Vagina (tissue), 2 donors: Measurements from ENCODE around the gene LDLRAD4. TPM values are rescaled to one million over a fixed set of nuclear protein-coding genes. Genes with fewer than 3 reads are reported as not detected.

Experiments used
- DNase-seq, 2 donors: peaks; one replicate each; pipeline ENCODE4 v3.0.0-alpha.2; 2017; ENCODE audit errors: extremely low spot score in 2 of 2
- H3K27ac ChIP-seq: fragments of 200-600 bp; sonication (generic); one replicate; pipeline ENCODE4 v1.5.1; 2019
- H3K27me3 ChIP-seq: fragments of 200-600 bp; sonication (generic); one replicate; pipeline ENCODE4 v1.5.1; 2019
- H3K36me3 ChIP-seq, 2 donors: fragments of 200-600 bp; sonication (generic); one replicate each; pipeline ENCODE4 v1.5.1; 2017 to 2019
- H3K4me1 ChIP-seq: fragments of 200-600 bp; sonication (generic); one replicate; pipeline ENCODE4 v1.5.1; 2019
- H3K4me3 ChIP-seq, 2 donors: fragments of 200-600 bp; sonication (generic); 1 replicate in 1 of 2; 2 replicates in 1 of 2; pipeline ENCODE4 v1.5.1; 2016 to 2019
- H3K9me3 ChIP-seq: fragments of 200-600 bp; sonication (generic); one replicate; pipeline ENCODE4 v1.5.1; 2019
- POLR2A ChIP-seq, 2 donors: fragments of 450-650 bp; IDR thresholded peaks; one replicate each; pipeline ENCODE4 v1.6.1; 2017; ENCODE audit warnings: antibody characterized with exemption in 2 of 2, mild to moderate bottlenecking in 2 of 2, moderate library complexity in 2 of 2
- POLR2AphosphoS5 ChIP-seq, 2 donors: sonication (generic); formaldehyde crosslinking; IDR thresholded peaks; one replicate each; pipeline ENCODE4 v1.9.0; 2017; ENCODE audit warnings: antibody characterized with exemption in 2 of 2, mild to moderate bottlenecking in 2 of 2, low read depth in 1 of 2; ENCODE audit not compliant: insufficient read depth in 1 of 2
- intact Hi-C: fragments of 100-400 bp; cut with DNase I; formaldehyde crosslinking; loops from one replicate; pipeline ENCODE4 v1.15.1; 2023
- total RNA-seq: library from RNA; depleted of rRNA; stranded (reverse); fragments of >200 nt; gene quantifications from one replicate; pipeline ENCODE4 v1.2.3, GENCODE V29; 2016
- TF ChIP-seq, protein P1 (sequence below), 3 experiments: fragments of 450-650 bp in 2 of 3; fragments of 200-600 bp in 1 of 3; sonication (generic) in 1 of 3; IDR thresholded peaks; one replicate each; pipeline ENCODE4 v1.5.1; 2017 to 2019; ENCODE audit warnings: antibody characterized with exemption in 3 of 3, mild to moderate bottlenecking in 2 of 3, moderate library complexity in 2 of 3

Gene LDLRAD4
- total RNA-seq, 1 donor from 2014 or later: 24.3 TPM

DNA sequence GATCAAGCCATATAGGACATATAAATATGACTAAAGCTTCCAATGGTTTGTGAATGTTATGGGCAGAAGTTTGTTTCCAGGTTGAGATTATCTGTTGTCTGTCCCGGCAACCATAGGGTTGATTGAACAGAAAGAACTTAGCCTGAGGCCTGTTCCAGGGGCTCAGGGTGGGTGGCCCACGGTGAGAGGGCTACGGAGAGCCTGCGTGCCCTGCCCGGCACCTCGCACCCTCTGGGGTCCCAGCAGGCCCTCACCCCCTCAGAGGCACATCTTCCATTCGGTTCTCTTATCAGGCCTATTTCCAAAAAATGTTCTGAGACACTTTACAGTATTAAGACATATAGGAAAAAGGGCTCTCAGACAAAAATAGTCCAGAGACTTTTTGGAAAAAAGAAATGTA lies 40.4 kb upstream of the LDLRAD4 start:
- Histone ChIP-seq H3K27ac (no peak overlapping the region), H3K36me3 (no peaks in the 10 kb centered on the region), H3K27me3 (no peaks in the 10 kb centered on the region), H3K4me3 (no peak overlapping the region), H3K9me3 (no peaks in the 10 kb centered on the region), H3K4me1 (no peaks in the 10 kb centered on the region)
- intact Hi-C loops: no loop called here
- TF ChIP-seq, protein P1, sequence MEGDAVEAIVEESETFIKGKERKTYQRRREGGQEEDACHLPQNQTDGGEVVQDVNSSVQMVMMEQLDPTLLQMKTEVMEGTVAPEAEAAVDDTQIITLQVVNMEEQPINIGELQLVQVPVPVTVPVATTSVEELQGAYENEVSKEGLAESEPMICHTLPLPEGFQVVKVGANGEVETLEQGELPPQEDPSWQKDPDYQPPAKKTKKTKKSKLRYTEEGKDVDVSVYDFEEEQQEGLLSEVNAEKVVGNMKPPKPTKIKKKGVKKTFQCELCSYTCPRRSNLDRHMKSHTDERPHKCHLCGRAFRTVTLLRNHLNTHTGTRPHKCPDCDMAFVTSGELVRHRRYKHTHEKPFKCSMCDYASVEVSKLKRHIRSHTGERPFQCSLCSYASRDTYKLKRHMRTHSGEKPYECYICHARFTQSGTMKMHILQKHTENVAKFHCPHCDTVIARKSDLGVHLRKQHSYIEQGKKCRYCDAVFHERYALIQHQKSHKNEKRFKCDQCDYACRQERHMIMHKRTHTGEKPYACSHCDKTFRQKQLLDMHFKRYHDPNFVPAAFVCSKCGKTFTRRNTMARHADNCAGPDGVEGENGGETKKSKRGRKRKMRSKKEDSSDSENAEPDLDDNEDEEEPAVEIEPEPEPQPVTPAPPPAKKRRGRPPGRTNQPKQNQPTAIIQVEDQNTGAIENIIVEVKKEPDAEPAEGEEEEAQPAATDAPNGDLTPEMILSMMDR (IDR thresholded peaks at IDR 0.05): no peak
- TF ChIP-seq POLR2A (IDR thresholded peaks at IDR 0.05) (no peak), POLR2AphosphoS5 (IDR thresholded peaks at IDR 0.05; ENCODE audit: insufficient read depth in 1 of 2, low read depth in 1 of 2) (no peak)
- no peak for DNase-seq

GRCh38 chr18:13178976-13179375 lies 39.6 kb upstream of the LDLRAD4 start:
- Histone ChIP-seq H3K4me1 (no peaks in the 10 kb centered on the region), H3K4me3 (no peak overlapping the region), H3K27ac (no peak overlapping the region), H3K36me3 (no peaks in the 10 kb centered on the region), H3K9me3 (no peaks in the 10 kb centered on the region), H3K27me3 (no peaks in the 10 kb centered on the region)
- DNase-seq: no peak
- intact Hi-C loops: no loop called here
- TF ChIP-seq, protein P1 (IDR thresholded peaks at IDR 0.05): no peak
- TF ChIP-seq POLR2AphosphoS5 (IDR thresholded peaks at IDR 0.05; ENCODE audit: insufficient read depth in 1 of 2, low read depth in 1 of 2) (no peak), POLR2A (IDR thresholded peaks at IDR 0.05) (no peak)

GRCh38 chr18:13179566-13180113 lies 38.9 kb upstream of the LDLRAD4 start:
- TF ChIP-seq, protein P1 (IDR thresholded peaks at IDR 0.05): no peak
- intact Hi-C loops: no loop called here
- H3K4me3 ChIP-seq: no peak overlapping the region
- H3K4me1 ChIP-seq: no peaks in the 10 kb centered on the region
- no peak overlapping the region for H3K27ac ChIP-seq
- no peaks in the 10 kb centered on the region for H3K27me3 ChIP-seq
- peak in 1 of 2 donors; percentile 34 for DNase-seq
- H3K9me3 ChIP-seq: no peaks in the 10 kb centered on the region
- no peaks in the 10 kb centered on the region for H3K36me3 ChIP-seq

GRCh38 chr18:13180614-13181375 lies 37.8 kb upstream of the LDLRAD4 start:
- TF ChIP-seq POLR2AphosphoS5 (IDR thresholded peaks at IDR 0.05; ENCODE audit: insufficient read depth in 1 of 2, low read depth in 1 of 2) (no peak), POLR2A (IDR thresholded peaks at IDR 0.05) (no peak)
- TF ChIP-seq, protein P1 (IDR thresholded peaks at IDR 0.05): no peak
- Histone ChIP-seq H3K27me3 (no peaks in the 10 kb centered on the region), H3K36me3 (no peaks in the 10 kb centered on the region), H3K9me3 (no peaks in the 10 kb centered on the region), H3K4me3 (no peak overlapping the region), H3K27ac (no peak overlapping the region), H3K4me1 (no peaks in the 10 kb centered on the region)
- intact Hi-C loops: no loop called here
- DNase-seq: no peak

GRCh38 chr18:13181765-13182164 lies 36.8 kb upstream of the LDLRAD4 start:
- TF ChIP-seq POLR2AphosphoS5 (IDR thresholded peaks at IDR 0.05; ENCODE audit: insufficient read depth in 1 of 2, low read depth in 1 of 2): no peak
- TF ChIP-seq, protein P1 (IDR thresholded peaks at IDR 0.05): no peak
- no peak for TF ChIP-seq POLR2A (IDR thresholded peaks at IDR 0.05)

More at GRCh38 chr18:13181765-13182164, 36.8 kb upstream of the LDLRAD4 start:
- no peak for DNase-seq
- Histone ChIP-seq H3K4me1 (no peaks in the 10 kb centered on the region), H3K36me3 (no peaks in the 10 kb centered on the region), H3K4me3 (no peak overlapping the region), H3K27me3 (no peaks in the 10 kb centered on the region), H3K9me3 (no peaks in the 10 kb centered on the region), H3K27ac (no peak overlapping the region)
- intact Hi-C loops: no loop called here
